Testis (tissue), 2 donors: Measurements from ENCODE around the gene ABI3BP.

Source experiments
- CTCF ChIP-seq, 3 experiments: fragments of 450-650 bp in 2 of 3; fragments of 200-600 bp in 1 of 3; sonication (generic) in 1 of 3; IDR thresholded peaks; one replicate each; pipeline ENCODE4 v1.5.1; 2016 to 2019; ENCODE audit warnings: antibody characterized with exemption in 3 of 3, mild to moderate bottlenecking in 2 of 3, moderate library complexity in 1 of 3
- POLR2A ChIP-seq: fragments of 450-650 bp; IDR thresholded peaks from one replicate; pipeline ENCODE4 v1.6.1; 2017; ENCODE audit warnings: antibody characterized with exemption, mild to moderate bottlenecking, moderate library complexity

GRCh38 chr3:100972301-100972844 is 20.8 kb downstream of the ABI3BP start:
- no peak for TF ChIP-seq CTCF (IDR thresholded peaks at IDR 0.05)
- no peak for TF ChIP-seq POLR2A
